ENCODE results near the gene HDDC3.

DNA sequence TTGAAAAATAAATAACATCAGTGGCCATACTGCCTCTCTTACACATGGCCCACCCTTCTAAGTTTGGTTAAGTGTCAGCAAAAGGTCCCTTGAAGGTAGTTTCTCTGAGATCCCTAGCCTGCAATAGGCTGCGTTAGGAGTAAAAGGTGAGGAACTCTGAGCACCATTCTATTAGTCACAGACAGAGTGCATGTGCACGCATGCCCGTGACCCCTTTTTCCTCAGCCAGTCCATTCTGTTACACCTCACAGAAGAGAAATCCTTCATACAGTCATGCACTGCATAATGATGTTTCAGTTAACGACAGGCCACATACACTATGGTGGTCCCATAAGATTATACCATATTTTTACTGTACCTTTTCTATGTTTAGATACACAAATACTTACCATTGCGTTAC is 34.9 kb upstream of the HDDC3 start:
- no peak for TF ChIP-seq CTCF (IDR thresholded peaks at IDR 0.05)
- no peak for TF ChIP-seq TCF7L2 (IDR thresholded peaks at IDR 0.05; ENCODE audit: low read depth, low read length)
- no peak for TF ChIP-seq POLR2AphosphoS5 (IDR thresholded peaks at IDR 0.05; ENCODE audit: low read depth, low read length)
- TF ChIP-seq, protein P1, sequence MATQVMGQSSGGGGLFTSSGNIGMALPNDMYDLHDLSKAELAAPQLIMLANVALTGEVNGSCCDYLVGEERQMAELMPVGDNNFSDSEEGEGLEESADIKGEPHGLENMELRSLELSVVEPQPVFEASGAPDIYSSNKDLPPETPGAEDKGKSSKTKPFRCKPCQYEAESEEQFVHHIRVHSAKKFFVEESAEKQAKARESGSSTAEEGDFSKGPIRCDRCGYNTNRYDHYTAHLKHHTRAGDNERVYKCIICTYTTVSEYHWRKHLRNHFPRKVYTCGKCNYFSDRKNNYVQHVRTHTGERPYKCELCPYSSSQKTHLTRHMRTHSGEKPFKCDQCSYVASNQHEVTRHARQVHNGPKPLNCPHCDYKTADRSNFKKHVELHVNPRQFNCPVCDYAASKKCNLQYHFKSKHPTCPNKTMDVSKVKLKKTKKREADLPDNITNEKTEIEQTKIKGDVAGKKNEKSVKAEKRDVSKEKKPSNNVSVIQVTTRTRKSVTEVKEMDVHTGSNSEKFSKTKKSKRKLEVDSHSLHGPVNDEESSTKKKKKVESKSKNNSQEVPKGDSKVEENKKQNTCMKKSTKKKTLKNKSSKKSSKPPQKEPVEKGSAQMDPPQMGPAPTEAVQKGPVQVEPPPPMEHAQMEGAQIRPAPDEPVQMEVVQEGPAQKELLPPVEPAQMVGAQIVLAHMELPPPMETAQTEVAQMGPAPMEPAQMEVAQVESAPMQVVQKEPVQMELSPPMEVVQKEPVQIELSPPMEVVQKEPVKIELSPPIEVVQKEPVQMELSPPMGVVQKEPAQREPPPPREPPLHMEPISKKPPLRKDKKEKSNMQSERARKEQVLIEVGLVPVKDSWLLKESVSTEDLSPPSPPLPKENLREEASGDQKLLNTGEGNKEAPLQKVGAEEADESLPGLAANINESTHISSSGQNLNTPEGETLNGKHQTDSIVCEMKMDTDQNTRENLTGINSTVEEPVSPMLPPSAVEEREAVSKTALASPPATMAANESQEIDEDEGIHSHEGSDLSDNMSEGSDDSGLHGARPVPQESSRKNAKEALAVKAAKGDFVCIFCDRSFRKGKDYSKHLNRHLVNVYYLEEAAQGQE (IDR thresholded peaks at IDR 0.05; ENCODE audit: insufficient read depth in 1 of 2, low read depth in 2 of 2, low read length in 1 of 2), result no peak
- TF ChIP-seq SIN3A (IDR thresholded peaks at IDR 0.05; ENCODE audit: borderline replicate concordance, insufficient read depth, low read depth, low read length), result no peak
